Thyroid gland (tissue), 4 donors: Measurements from ENCODE around the gene HLCS. TPM values are rescaled to one million over a fixed set of nuclear protein-coding genes. Genes with fewer than 3 reads are reported as not detected.

Experiments
- DNase-seq, 2 donors: peaks; one replicate each; pipeline ENCODE4 v3.0.0-alpha.2; 2019
- H3K27ac ChIP-seq, 3 donors: fragments of 200-600 bp; sonication (generic); 1 replicate in 2 of 3; 2 replicates in 1 of 3; pipeline ENCODE4 v1.5.1; 2016 to 2019; ENCODE audit warnings: mild to moderate bottlenecking in 1 of 3, moderate library complexity in 1 of 3
- H3K27me3 ChIP-seq: fragments of 200-600 bp; sonication (generic); one replicate; pipeline ENCODE4 v1.5.1; 2019
- H3K36me3 ChIP-seq, 2 donors: fragments of 200-600 bp; sonication (generic); one replicate each; pipeline ENCODE4 v1.5.1; 2016 to 2019
- H3K4me1 ChIP-seq, 2 donors: fragments of 200-600 bp; sonication (generic); one replicate each; pipeline ENCODE4 v1.5.1; 2017 to 2019
- H3K4me3 ChIP-seq, 3 donors: fragments of 200-600 bp; sonication (generic); replicated peaks in 1 of 3; 1 replicate in 2 of 3; 2 replicates in 1 of 3; pipeline ENCODE4 v1.5.1; 2016; ENCODE audit warnings: mild to moderate bottlenecking in 1 of 3
- H3K9me3 ChIP-seq: fragments of 200-600 bp; sonication (generic); one replicate; pipeline ENCODE4 v1.5.1; 2017
- POLR2A ChIP-seq, 2 donors: fragments of 450-650 bp; IDR thresholded peaks; one replicate each; pipeline ENCODE4 v1.6.1; 2017; ENCODE audit warnings: antibody characterized with exemption in 2 of 2, mild to moderate bottlenecking in 2 of 2, moderate library complexity in 1 of 2
- WGBS, 2 donors: methylation state at CpG; one replicate each; pipeline ENCODE4 v1.1.5; 2017; 5-methylcytosine and 5-hydroxymethylcytosine counted together
- intact Hi-C: fragments of 100-400 bp; cut with DNase I; formaldehyde crosslinking; loops from one replicate; pipeline ENCODE4 v1.15.1; 2023
- total RNA-seq, 4 donors: library from RNA; depleted of rRNA; stranded (reverse); fragments of >200 nt; gene quantifications; one replicate each; pipeline ENCODE4 v1.2.3, GENCODE V29; 2016
- TF ChIP-seq, protein P1 (sequence below), 6 experiments: fragments of 200-600 bp in 3 of 6; fragments of 450-650 bp in 3 of 6; sonication (generic) in 3 of 6; IDR thresholded peaks; one replicate each; pipeline ENCODE4 v1.5.1; 2016 to 2019; ENCODE audit warnings: antibody characterized with exemption in 6 of 6, mild to moderate bottlenecking in 2 of 6, inconsistent platforms in 1 of 6, moderate library complexity in 1 of 6

HLCS gene
- total RNA-seq, 4 donors from 2014 or later, result 34.2 to 70.7 (median 43.4) TPM

DNA sequence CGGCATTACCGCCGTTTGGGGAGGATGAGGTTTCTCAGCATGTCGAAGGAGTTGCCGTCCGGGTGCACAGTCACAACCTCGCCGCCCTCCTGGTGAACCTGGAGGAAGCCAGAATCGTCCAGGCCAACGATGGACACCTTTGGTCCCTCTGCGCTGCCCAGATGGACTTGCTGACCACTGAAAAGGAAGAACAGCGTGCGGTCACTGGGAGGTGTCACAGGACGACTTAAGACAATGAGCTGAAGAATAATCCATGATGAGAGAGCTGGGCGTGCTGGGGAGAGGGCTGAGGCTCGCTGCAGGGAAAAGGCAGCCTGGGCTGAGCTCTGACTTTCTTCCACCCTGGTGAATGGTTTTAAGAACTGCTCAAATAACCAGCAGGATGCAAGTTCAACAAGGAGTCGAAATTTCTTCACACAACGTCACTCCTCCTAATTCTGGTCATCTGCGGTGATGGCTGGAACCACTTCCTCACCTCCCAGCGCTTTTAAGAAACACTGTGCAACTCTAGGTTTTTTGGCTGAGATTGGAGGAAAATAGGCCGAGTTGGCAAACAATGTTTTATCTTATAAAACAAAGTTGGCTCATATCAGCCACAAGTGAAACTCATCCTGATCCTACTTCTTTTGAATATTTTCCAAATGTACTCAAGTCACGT is 212.1 kb downstream of the HLCS start:
- Histone ChIP-seq H3K27ac (no peak overlapping the region), H3K9me3 (no peaks in the 10 kb centered on the region), H3K36me3 (peaks cover 0 to 4% of the 10 kb centered on the region in 2 donors), H3K4me3 (no peak overlapping the region), H3K27me3 (no peaks in the 10 kb centered on the region), H3K4me1 (no peaks in the 10 kb centered on the region)
- intact Hi-C loops, result no loop called here
- 90% methylated on average over 22 of the region's 22 CpGs for WGBS, 2 donors
- no peak for DNase-seq
- TF ChIP-seq, protein P1, sequence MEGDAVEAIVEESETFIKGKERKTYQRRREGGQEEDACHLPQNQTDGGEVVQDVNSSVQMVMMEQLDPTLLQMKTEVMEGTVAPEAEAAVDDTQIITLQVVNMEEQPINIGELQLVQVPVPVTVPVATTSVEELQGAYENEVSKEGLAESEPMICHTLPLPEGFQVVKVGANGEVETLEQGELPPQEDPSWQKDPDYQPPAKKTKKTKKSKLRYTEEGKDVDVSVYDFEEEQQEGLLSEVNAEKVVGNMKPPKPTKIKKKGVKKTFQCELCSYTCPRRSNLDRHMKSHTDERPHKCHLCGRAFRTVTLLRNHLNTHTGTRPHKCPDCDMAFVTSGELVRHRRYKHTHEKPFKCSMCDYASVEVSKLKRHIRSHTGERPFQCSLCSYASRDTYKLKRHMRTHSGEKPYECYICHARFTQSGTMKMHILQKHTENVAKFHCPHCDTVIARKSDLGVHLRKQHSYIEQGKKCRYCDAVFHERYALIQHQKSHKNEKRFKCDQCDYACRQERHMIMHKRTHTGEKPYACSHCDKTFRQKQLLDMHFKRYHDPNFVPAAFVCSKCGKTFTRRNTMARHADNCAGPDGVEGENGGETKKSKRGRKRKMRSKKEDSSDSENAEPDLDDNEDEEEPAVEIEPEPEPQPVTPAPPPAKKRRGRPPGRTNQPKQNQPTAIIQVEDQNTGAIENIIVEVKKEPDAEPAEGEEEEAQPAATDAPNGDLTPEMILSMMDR (IDR thresholded peaks at IDR 0.05), result no peak
- TF ChIP-seq POLR2A (IDR thresholded peaks at IDR 0.05), result no peak

DNA sequence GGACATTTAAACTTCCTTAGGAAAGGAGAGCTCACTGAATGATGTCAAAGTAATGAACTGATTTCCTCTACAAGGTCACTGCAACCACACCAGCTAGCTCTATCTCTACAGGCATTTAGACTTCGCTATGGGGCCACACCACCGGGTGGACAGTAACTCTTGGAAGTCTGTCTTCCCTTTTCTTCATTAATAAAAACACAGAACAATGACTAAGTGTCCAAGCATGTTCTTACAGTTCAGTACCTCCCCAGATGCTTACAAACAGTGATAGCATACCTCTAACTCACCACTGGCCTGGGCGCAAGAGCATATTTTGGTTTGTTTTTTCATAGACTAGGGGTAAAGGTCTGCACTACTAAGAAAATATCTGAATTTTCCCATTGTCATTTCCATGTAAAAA is 212.9 kb downstream of the HLCS start:
- intact Hi-C loops, result no loop called here
- no peak overlapping the region for H3K27ac ChIP-seq
- H3K9me3 ChIP-seq, result no peaks in the 10 kb centered on the region
- 90 to 92% methylated on average over 3 of the region's 3 CpGs for WGBS, 2 donors
- H3K27me3 ChIP-seq, result no peaks in the 10 kb centered on the region
- H3K4me3 ChIP-seq, result no peak overlapping the region
- H3K4me1 ChIP-seq, result no peaks in the 10 kb centered on the region
- DNase-seq, result no peak
- peaks cover 0 to 4% of the 10 kb centered on the region in 2 donors for H3K36me3 ChIP-seq
- no peak for TF ChIP-seq POLR2A (IDR thresholded peaks at IDR 0.05)
- TF ChIP-seq, protein P1 (IDR thresholded peaks at IDR 0.05), result no peak

DNA sequence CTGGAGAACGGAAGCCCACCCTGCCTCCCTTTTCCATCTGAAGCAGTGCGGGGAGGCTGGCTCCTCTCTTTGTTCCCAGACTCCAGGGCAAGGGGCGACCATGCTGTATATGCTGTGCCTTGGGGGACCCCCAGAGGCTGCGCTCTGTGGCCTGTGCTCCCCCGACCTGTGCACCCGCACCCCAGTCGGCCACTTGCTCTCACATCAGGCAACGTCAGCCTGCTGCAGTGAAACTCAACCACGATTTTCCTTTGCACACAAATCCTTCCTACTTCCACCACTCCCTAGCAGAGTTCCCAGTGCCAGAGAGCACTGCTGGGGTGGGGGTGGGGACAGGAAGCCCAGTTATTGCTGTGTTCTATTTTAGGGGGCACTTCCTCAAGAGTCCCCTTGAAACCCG is 215.1 kb downstream of the HLCS start:
- peaks cover 0 to 4% of the 10 kb centered on the region in 2 donors for H3K36me3 ChIP-seq
- H3K27ac ChIP-seq, result no peak overlapping the region
- no peak for DNase-seq
- H3K27me3 ChIP-seq, result no peaks in the 10 kb centered on the region
- peaks cover 0 to 4% of the 10 kb centered on the region in 2 donors for H3K4me1 ChIP-seq
- TF ChIP-seq POLR2A (IDR thresholded peaks at IDR 0.05), result no peak
- TF ChIP-seq, protein P1 (IDR thresholded peaks at IDR 0.05), result no peak
- intact Hi-C loops, result no loop called here
- no peak overlapping the region for H3K4me3 ChIP-seq
- H3K9me3 ChIP-seq, result no peaks in the 10 kb centered on the region
- WGBS, 2 donors, result 80 to 86% methylated on average over 10 of the region's 10 CpGs

DNA sequence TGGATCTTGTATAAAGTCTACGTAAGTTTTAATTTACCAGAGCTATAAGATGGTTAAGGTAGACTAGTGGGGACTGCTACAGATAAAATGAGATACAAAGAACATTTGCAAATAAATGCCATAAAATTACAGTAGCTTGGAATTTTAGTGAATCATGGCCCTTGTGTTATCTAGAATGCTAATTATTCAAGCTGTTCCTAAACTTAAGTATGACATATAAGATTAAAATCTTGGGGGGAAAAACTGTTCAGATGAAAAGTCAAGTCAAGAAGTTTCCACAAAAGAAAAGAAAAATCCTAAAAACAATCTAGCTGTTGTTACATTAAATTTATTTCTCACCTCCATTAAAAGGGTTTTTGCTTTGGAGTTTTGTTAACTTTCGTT is 215.9 kb downstream of the HLCS start:
- no peak for DNase-seq
- H3K4me3 ChIP-seq, result no peak overlapping the region
- H3K27ac ChIP-seq, result no peak overlapping the region
- H3K36me3 ChIP-seq, result peaks cover 0 to 4% of the 10 kb centered on the region in 2 donors
- no peaks in the 10 kb centered on the region for H3K27me3 ChIP-seq
- H3K4me1 ChIP-seq, result peaks cover 0 to 4% of the 10 kb centered on the region in 2 donors
- WGBS, 2 donors, result 95 to 97% methylated on average over 2 of the region's 2 CpGs
- intact Hi-C loops, result no loop called here
- no peaks in the 10 kb centered on the region for H3K9me3 ChIP-seq
- no peak for TF ChIP-seq POLR2A (IDR thresholded peaks at IDR 0.05)

DNA sequence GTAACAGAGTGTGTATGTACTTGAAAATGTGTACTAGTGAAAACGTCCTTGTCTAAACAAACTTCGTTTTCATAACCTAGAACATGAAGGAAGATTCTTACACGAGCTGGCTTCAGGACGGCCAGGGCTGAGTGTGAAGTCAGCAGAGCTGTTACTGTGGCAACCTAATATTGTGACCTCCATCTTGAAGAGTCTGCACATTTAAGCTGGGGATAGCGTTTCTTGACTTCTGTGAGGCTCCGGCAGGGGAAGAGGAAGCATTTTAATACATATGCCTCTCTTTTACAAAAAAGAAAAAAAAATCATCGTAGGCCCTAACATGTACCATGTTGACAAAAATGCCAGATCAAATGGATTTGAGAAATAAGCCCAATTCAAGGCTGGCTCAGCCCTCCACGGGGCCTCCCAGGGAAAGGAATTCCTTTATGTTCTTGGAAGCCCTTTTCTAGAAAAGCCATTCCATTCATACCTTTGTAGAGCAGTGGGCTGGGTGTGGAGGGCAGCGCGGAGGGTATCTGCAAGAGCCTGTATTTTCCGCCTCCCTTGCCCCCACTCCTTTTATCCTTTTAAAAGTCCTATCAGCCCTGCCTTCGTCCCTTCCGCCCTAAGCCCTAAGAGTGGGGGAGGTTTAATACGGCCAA is 216.4 kb downstream of the HLCS start:
- intact Hi-C loops, result loop anchor here (10.0 kb wide), 1 partner anchor 175 kb away; no protein-coding TSS in a partner anchor
- no peak for TF ChIP-seq POLR2A (IDR thresholded peaks at IDR 0.05)
- TF ChIP-seq, protein P1 (IDR thresholded peaks at IDR 0.05), result no peak
- H3K27ac ChIP-seq, result no peak overlapping the region
- 70% methylated on average over 14 of the region's 14 CpGs for WGBS, 2 donors
- H3K36me3 ChIP-seq, result peaks cover 0 to 4% of the 10 kb centered on the region in 2 donors
- H3K27me3 ChIP-seq, result no peaks in the 10 kb centered on the region
- H3K4me3 ChIP-seq, result no peak overlapping the region
- H3K4me1 ChIP-seq, result peaks cover 4 to 7% of the 10 kb centered on the region in 2 donors
- no peaks in the 10 kb centered on the region for H3K9me3 ChIP-seq
- DNase-seq, result no peak
